SK-MEL-5 (cell line): ENCODE data around the gene UXS1. TPM values are rescaled to one million over a fixed set of nuclear protein-coding genes. Genes with fewer than 3 reads are reported as not detected.
"Not testable (repeated sequence)": the region's sequence is repeated elsewhere in the genome, so short reads cannot be mapped to it uniquely, and the experiment has no call there.

ENCODE experiments used
- DNase-seq: peaks from one replicate; pipeline ENCODE4 v3.0.0-alpha.2; 2016; ENCODE audit warnings: low read depth, low spot score
- in situ Hi-C: cut with HindIII; loops from 2 replicates; pipeline ENCODE4 v1.10.0; 2016; ENCODE audit warnings: low sequenced_read_pairs, high pct_unique_total_duplicates, low pct_unique_long_range_greater_than_20kb
- polyA plus RNA-seq, 2 experiments: library from polyadenylated mRNA; depleted of rRNA; stranded (reverse); fragments of >200 nt; gene quantifications; 2 replicates each; pipeline ENCODE4 v1.2.3, GENCODE V29; 2015
- total RNA-seq: library from RNA; depleted of rRNA; stranded (reverse); fragments of >200 nt; shearing (Covaris generic); gene quantifications from 2 replicates; pipeline ENCODE4 v1.2.3, GENCODE V29; 2014; rRNA removed

Gene UXS1
- 21.6 and 25.8 TPM in 2 replicates for total RNA-seq
- polyA plus RNA-seq (2015; cell fraction: cytosol; rRNA removed), result 81.7 and 107 TPM in 2 replicates
- 38.8 and 46.0 TPM in 2 replicates for polyA plus RNA-seq (2015; cell fraction: nucleus; rRNA removed)

- in situ Hi-C loops, result no loop called here
- peak; percentile 95 for DNase-seq
These were observed at the start of gene UXS1 for GRCh38 chr2:106193977-106194778. UXS1 (minus strand) TSS chr2:106194301; CDS start chr2:106194241, 60 bp downstream.

GRCh38 chr2:106239491-106239890, 45.4 kb upstream of the UXS1 start:
- in situ Hi-C loops, DNase-seq: not testable (repeated sequence)

- DNase-seq, in situ Hi-C loops: not testable (repeated sequence)
These were observed 41.3 kb upstream of the UXS1 start for GRCh38 chr2:106235392-106235791.

DNA sequence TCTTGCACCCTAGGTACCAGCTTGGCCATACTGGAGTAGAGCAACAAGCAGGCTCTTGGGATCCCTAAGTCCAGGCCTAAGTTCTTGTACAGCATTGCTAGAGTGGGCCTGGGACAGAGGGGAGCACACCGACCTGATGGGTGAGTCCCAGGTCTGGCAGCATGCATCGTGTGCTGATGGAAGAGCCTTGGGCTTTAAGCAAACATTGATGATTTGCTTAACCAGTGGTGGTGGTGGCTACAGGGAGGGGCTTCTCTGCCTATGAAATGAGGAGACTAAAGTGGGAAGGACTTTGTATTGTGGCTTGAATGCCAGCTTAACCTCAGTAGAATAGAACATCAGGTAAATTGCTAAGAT, 39.2 kb upstream of the UXS1 start:
- in situ Hi-C loops, result no loop called here
- no peak for DNase-seq

GRCh38 chr2:106232638-106233349, 38.7 kb upstream of the UXS1 start:
- in situ Hi-C loops, result no loop called here
- no peak for DNase-seq

DNA sequence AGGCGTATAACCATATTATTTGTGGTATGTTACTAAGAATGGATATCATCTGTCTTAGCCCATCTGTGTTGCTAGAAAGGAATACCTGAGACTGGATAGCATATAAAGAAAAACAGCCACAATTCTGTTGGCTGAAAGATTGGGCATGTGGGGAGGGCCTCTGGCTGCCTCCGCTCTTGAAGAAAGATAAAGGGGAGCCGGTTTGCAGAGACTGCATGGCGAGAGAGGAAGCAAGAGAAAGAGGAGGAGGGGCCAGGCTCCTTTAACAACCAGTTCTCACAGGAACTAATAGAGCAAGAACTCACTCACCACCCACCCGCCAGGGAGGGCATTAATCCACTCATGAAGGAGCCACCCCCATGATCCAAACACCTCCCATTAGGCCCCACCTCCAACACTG, 29.2 kb upstream of the UXS1 start:
- in situ Hi-C loops, result no loop called here
- no peak for DNase-seq

DNA sequence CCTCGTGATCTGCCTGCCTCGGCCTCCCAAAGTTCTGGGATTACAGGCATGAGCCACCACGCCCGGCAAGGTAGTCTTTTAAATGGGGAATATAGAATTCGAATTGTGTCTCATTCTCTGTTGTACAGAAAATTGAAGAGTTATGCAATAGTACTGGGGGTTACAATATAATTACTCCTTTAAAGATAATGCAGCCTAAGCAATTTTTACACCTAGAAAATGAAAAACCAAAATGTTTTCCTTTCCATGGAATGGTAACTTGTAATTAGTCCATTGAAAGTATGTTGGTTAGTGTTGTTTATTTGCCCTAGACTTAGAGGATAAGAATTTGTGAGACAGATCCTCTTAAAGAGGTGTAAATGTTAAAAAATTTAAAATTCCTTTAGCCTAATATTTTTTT, 28.0 kb upstream of the UXS1 start:
- in situ Hi-C loops, DNase-seq: not testable (repeated sequence)

DNA sequence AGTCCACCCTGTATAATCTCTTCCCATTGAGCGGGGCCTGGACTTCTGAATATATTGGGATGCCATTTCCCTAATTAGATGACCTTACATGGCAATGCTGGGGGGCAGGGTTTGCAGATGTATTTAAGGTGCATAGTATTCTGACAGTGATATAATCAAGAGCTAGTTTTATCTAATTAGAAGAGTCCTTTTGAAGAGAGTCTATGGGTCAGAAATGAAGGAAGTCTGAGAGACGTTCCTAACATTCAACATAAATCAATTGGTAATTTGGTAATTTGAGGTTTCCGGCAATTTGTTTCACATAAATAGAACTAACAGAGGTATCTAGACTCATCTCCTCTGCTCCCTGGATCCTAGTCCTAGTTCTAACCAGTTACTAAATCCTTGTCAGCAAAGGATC, 25.7 kb upstream of the UXS1 start:
- in situ Hi-C loops, result no loop called here
- no peak for DNase-seq

DNA sequence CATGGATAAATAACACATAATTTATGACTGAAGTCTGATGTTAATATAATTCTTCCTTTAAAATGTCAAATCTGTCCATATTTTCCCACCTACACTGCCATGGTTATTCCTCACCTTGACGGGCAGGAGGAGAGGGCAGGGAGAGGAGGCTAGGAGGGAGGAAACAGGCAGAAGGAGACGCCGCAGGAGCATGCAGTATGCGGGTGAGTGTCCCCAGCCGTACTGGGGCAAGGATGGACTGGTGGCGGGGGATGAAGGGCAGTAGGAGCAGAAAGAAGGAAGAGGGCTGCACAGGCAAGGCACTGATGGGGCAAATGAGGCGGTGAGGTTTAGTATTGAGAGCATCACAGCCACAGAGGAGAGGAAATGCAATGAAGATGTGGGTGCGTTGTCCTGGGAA, 25.1 kb upstream of the UXS1 start:
- DNase-seq, in situ Hi-C loops: not testable (repeated sequence)

GRCh38 chr2:106208874-106209273, 14.8 kb upstream of the UXS1 start:
- in situ Hi-C loops, result no loop called here

GRCh38 chr2:106208399-106208798, 14.3 kb upstream of the UXS1 start:
- DNase-seq, result no peak
- in situ Hi-C loops, result no loop called here

More at GRCh38 chr2:106208874-106209273, 14.8 kb upstream of the UXS1 start:
- no peak for DNase-seq

- in situ Hi-C loops, result no loop called here
- no peak for DNase-seq
These were observed 13.1 kb upstream of the UXS1 start for GRCh38 chr2:106207246-106207645.

- in situ Hi-C loops, result no loop called here
- DNase-seq, result no peak
These were observed 11.4 kb upstream of the UXS1 start for GRCh38 chr2:106205488-106205887.

DNA sequence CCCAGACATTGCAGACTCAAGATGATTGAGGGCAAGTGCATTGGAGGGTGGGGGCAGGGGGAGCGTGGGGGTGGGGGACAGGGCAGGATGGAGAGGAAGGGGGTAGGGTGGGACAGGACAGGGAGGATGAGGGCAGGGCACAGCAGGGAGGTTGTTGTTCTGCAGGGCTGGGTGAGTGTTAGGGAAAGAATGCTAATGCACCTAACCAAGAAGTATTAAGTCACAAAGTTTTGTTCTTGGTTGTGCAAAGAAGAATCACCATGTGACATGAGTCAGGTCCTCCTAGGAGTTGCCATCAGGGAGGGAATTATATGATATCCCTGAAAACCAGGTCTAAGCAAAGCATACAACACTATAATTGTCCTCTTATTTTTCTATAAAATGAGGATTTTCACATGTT, 10.4 kb upstream of the UXS1 start:
- DNase-seq, in situ Hi-C loops: not testable (repeated sequence)

GRCh38 chr2:106201661-106202060, 7.6 kb upstream of the UXS1 start:
- in situ Hi-C loops, result no loop called here
- no peak for DNase-seq

DNA sequence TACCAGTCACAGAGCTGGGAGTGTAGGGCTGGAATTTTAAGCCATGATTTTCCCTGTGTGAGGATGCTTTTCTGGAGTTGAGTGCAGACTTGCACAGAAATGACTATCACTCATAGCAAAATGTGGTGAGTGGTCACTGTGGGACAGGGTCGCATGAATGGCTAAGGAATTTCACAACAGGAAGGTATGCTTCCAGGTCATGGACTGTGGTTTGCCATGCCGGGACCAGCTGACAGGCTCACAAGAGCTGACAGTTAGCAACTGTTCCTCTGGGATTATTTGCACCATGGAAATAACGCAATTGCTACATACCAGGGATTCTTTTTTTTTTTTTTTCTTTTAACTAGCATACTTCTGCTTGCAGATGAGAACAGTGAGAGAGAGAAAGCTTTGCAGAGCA, 3.8 kb upstream of the UXS1 start:
- DNase-seq, result peak; percentile 78
- in situ Hi-C loops, result no loop called here

DNA sequence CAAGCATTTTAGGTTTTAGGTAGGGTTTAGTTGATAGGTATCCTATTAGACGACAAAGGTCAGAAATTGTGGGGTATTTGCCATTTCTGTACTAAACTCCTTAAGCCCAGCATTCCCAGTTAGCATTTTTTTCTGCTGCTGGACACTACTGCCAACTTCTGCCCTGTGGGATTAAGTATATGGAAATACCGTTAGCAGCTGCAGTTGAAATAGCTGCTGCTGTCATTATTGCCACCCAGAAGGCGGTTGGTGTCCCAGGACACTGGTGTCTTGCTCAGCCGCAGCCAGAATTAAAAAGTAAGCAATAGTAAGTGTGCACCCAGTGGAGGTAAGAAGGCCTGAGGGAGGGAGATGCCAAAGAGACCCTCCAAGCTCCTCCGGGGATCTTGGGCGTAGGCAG, 1.9 kb upstream of the UXS1 start:
- in situ Hi-C loops, result no loop called here
- DNase-seq, result no peak

DNA sequence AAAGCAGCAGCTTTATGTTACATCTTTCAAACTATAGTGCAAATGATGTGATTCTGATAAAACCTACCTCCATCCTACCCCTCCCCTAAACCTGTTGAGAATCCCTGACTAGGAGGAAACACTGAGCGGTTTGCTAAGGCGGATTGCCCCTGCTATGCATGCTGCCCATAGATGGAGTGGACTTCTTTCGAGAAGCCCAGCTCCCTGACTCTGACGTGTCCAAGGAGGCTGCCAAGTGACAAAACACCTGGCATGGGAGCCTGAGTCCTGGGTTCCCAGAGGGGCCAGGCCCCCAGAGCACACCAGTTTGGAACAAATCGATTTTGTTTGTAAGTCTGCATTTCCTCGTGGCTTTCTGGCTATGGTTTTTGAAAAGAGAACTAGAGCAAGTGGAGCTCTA, 1.4 kb upstream of the UXS1 start:
- DNase-seq, result no peak
- in situ Hi-C loops, result no loop called here

- DNase-seq, result no peak
- in situ Hi-C loops, result no loop called here
These were observed 468 bp downstream of the UXS1 start for GRCh38 chr2:106193690-106193976.
